Stimulated activated naive B cell treated with anti-CD40 and anti-IgM and Interleukin-4, amounts not matched to agents 10 μg/mL and 1 μg/mL and 100 μg/mL, for 72 hours (primary cell): ENCODE measurements around the gene ST6GAL2.

Source experiments
- ATAC-seq, 2 donors: fragments of 150-1000 bp; cut with Tn5 transposase; replicated peaks; 2 replicates each; pipeline ENCODE4 v1.10.0; 2021; ENCODE audit warnings: moderate library complexity in 1 of 2
- DNase-seq: peaks from one replicate; pipeline ENCODE4 v3.0.0; 2021
- H3K27ac Mint-ChIP-seq: one replicate; pipeline ENCODE4 v1.8.0; 2022; ENCODE audit warnings: mild to moderate bottlenecking, mixed read lengths
- H3K27me3 Mint-ChIP-seq, 2 donors: one replicate each; pipeline ENCODE4 v1.8.0; 2022; ENCODE audit warnings: mixed read lengths in 2 of 2
- H3K36me3 Mint-ChIP-seq, 2 donors: one replicate each; pipeline ENCODE4 v1.8.0; 2022; ENCODE audit warnings: mixed read lengths in 2 of 2, mild to moderate bottlenecking in 1 of 2
- H3K4me1 Mint-ChIP-seq, 2 donors: one replicate each; pipeline ENCODE4 v1.8.0; 2022; ENCODE audit warnings: mixed read lengths in 2 of 2, mild to moderate bottlenecking in 1 of 2
- H3K4me3 Mint-ChIP-seq, 2 donors: one replicate each; pipeline ENCODE4 v1.8.0; 2022; ENCODE audit warnings: mild to moderate bottlenecking in 2 of 2, mixed read lengths in 2 of 2, moderate library complexity in 1 of 2
- H3K9me3 Mint-ChIP-seq, 2 donors: one replicate each; pipeline ENCODE4 v1.8.0; 2022; ENCODE audit warnings: mixed read lengths in 2 of 2, mild to moderate bottlenecking in 1 of 2

Gene ST6GAL2

GRCh38 chr2:106878206-106878605 is 7.8 kb downstream of the ST6GAL2 start:
- DNase-seq (no peak), ATAC-seq (no peak)
- Mint-ChIP-seq H3K4me3 (no peak overlapping the region), H3K27ac (no peak overlapping the region), H3K36me3 (no peaks in the 10 kb centered on the region), H3K27me3 (peaks cover 6 to 20% of the 10 kb centered on the region in 2 donors), H3K4me1 (peaks cover 0 to 2% of the 10 kb centered on the region in 2 donors), H3K9me3 (peaks cover 0 to 3% of the 10 kb centered on the region in 2 donors)

- H3K27me3 Mint-ChIP-seq: peaks cover 6 to 16% of the 10 kb centered on the region in 2 donors
- H3K4me3 Mint-ChIP-seq: no peak overlapping the region
- ATAC-seq (peak; percentile 63 to 73), DNase-seq (no peak)
- H3K36me3 Mint-ChIP-seq: no peaks in the 10 kb centered on the region
- peaks cover 0 to 3% of the 10 kb centered on the region in 2 donors for H3K9me3 Mint-ChIP-seq
- H3K27ac Mint-ChIP-seq: no peak overlapping the region
- peaks cover 0 to 2% of the 10 kb centered on the region in 2 donors for H3K4me1 Mint-ChIP-seq
Measured at GRCh38 chr2:106876699-106877098, 9.3 kb downstream of the ST6GAL2 start.

- Mint-ChIP-seq H3K4me1 (no peaks in the 10 kb centered on the region), H3K4me3 (no peak overlapping the region), H3K27me3 (peaks cover 6 to 9% of the 10 kb centered on the region in 2 donors), H3K36me3 (no peaks in the 10 kb centered on the region), H3K9me3 (peaks cover 0 to 1% of the 10 kb centered on the region in 2 donors), H3K27ac (no peak overlapping the region)
- no peak for ATAC-seq
- DNase-seq: no peak
Measured at GRCh38 chr2:106869512-106870275, 16.3 kb downstream of the ST6GAL2 start.

GRCh38 chr2:106868275-106868674 is 17.7 kb downstream of the ST6GAL2 start:
- Mint-ChIP-seq H3K4me1 (no peaks in the 10 kb centered on the region), H3K27me3 (no peaks in the 10 kb centered on the region), H3K9me3 (no peaks in the 10 kb centered on the region), H3K27ac (no peak overlapping the region), H3K4me3 (no peak overlapping the region), H3K36me3 (no peaks in the 10 kb centered on the region)
- DNase-seq: no peak
- no peak for ATAC-seq

- DNase-seq (no peak), ATAC-seq (no peak)
- Mint-ChIP-seq H3K4me1 (no peaks in the 10 kb centered on the region), H3K36me3 (no peaks in the 10 kb centered on the region), H3K27me3 (no peaks in the 10 kb centered on the region), H3K27ac (no peak overlapping the region), H3K4me3 (no peak overlapping the region), H3K9me3 (no peaks in the 10 kb centered on the region)
Measured at GRCh38 chr2:106867196-106867953, 18.6 kb downstream of the ST6GAL2 start.

- H3K4me3 Mint-ChIP-seq: no peak overlapping the region
- no peaks in the 10 kb centered on the region for H3K36me3 Mint-ChIP-seq
- no peak for ATAC-seq
- no peak for DNase-seq
- H3K4me1 Mint-ChIP-seq: no peaks in the 10 kb centered on the region
- H3K27ac Mint-ChIP-seq: no peak overlapping the region
- H3K27me3 Mint-ChIP-seq: no peaks in the 10 kb centered on the region
- no peaks in the 10 kb centered on the region for H3K9me3 Mint-ChIP-seq
Measured at GRCh38 chr2:106866641-106867040, 19.3 kb downstream of the ST6GAL2 start.

GRCh38 chr2:106864051-106864450 is 21.9 kb downstream of the ST6GAL2 start:
- no peak for ATAC-seq
- peaks cover 0 to 5% of the 10 kb centered on the region in 2 donors for H3K27me3 Mint-ChIP-seq
- DNase-seq: no peak
- H3K4me3 Mint-ChIP-seq: no peak overlapping the region
- H3K36me3 Mint-ChIP-seq: no peaks in the 10 kb centered on the region
- peaks cover 5 to 10% of the 10 kb centered on the region in 2 donors for H3K9me3 Mint-ChIP-seq
- no peaks in the 10 kb centered on the region for H3K4me1 Mint-ChIP-seq
- H3K27ac Mint-ChIP-seq: no peak overlapping the region

GRCh38 chr2:106863387-106863786 is 22.6 kb downstream of the ST6GAL2 start:
- Mint-ChIP-seq H3K36me3 (no peaks in the 10 kb centered on the region), H3K27me3 (peaks cover 0 to 5% of the 10 kb centered on the region in 2 donors), H3K4me3 (no peak overlapping the region), H3K9me3 (peaks cover 7 to 15% of the 10 kb centered on the region in 2 donors), H3K4me1 (no peaks in the 10 kb centered on the region), H3K27ac (no peak overlapping the region)
- ATAC-seq: no peak
- no peak for DNase-seq

GRCh38 chr2:106859498-106859897 is 26.5 kb downstream of the ST6GAL2 start:
- H3K27me3 Mint-ChIP-seq: peaks cover 0 to 8% of the 10 kb centered on the region in 2 donors
- DNase-seq (no peak), ATAC-seq (no peak)
- H3K4me3 Mint-ChIP-seq: no peak overlapping the region
- H3K9me3 Mint-ChIP-seq: peaks cover 7 to 16% of the 10 kb centered on the region in 2 donors
- H3K4me1 Mint-ChIP-seq: no peaks in the 10 kb centered on the region
- no peaks in the 10 kb centered on the region for H3K36me3 Mint-ChIP-seq
- H3K27ac Mint-ChIP-seq: no peak overlapping the region

- H3K36me3 Mint-ChIP-seq: no peaks in the 10 kb centered on the region
- no peaks in the 10 kb centered on the region for H3K4me1 Mint-ChIP-seq
- peaks cover 7 to 16% of the 10 kb centered on the region in 2 donors for H3K9me3 Mint-ChIP-seq
- H3K27ac Mint-ChIP-seq: no peak overlapping the region
- H3K4me3 Mint-ChIP-seq: no peak overlapping the region
- ATAC-seq: no peak
- no peak for DNase-seq
- peaks cover 0 to 8% of the 10 kb centered on the region in 2 donors for H3K27me3 Mint-ChIP-seq
Measured at GRCh38 chr2:106858810-106859209, 27.2 kb downstream of the ST6GAL2 start.

- H3K27me3 Mint-ChIP-seq: peaks cover 0 to 8% of the 10 kb centered on the region in 2 donors
- no peak overlapping the region for H3K4me3 Mint-ChIP-seq
- no peaks in the 10 kb centered on the region for H3K36me3 Mint-ChIP-seq
- no peaks in the 10 kb centered on the region for H3K4me1 Mint-ChIP-seq
- H3K9me3 Mint-ChIP-seq: peaks cover 7 to 16% of the 10 kb centered on the region in 2 donors
- no peak overlapping the region for H3K27ac Mint-ChIP-seq
- no peak for ATAC-seq
- no peak for DNase-seq
Measured at GRCh38 chr2:106857882-106858478, 28.0 kb downstream of the ST6GAL2 start.

GRCh38 chr2:106853631-106854030 is 32.3 kb downstream of the ST6GAL2 start:
- no peaks in the 10 kb centered on the region for H3K36me3 Mint-ChIP-seq
- H3K4me3 Mint-ChIP-seq: no peak overlapping the region
- no peak overlapping the region for H3K27ac Mint-ChIP-seq
- H3K9me3 Mint-ChIP-seq: peaks cover under 1 to 3% of the 10 kb centered on the region in 2 donors
- ATAC-seq (no peak), DNase-seq (no peak)
- H3K4me1 Mint-ChIP-seq: no peaks in the 10 kb centered on the region
- H3K27me3 Mint-ChIP-seq: peaks cover 0 to 4% of the 10 kb centered on the region in 2 donors

- no peaks in the 10 kb centered on the region for H3K4me1 Mint-ChIP-seq
- DNase-seq (no peak), ATAC-seq (no peak)
- peaks cover 0 to 4% of the 10 kb centered on the region in 2 donors for H3K27me3 Mint-ChIP-seq
- no peaks in the 10 kb centered on the region for H3K36me3 Mint-ChIP-seq
- no peak overlapping the region for H3K4me3 Mint-ChIP-seq
- H3K27ac Mint-ChIP-seq: no peak overlapping the region
- H3K9me3 Mint-ChIP-seq: no peaks in the 10 kb centered on the region
Measured at GRCh38 chr2:106851881-106852501, 34.0 kb downstream of the ST6GAL2 start.
